Measurements from ENCODE around the gene PKNOX2.

DNA sequence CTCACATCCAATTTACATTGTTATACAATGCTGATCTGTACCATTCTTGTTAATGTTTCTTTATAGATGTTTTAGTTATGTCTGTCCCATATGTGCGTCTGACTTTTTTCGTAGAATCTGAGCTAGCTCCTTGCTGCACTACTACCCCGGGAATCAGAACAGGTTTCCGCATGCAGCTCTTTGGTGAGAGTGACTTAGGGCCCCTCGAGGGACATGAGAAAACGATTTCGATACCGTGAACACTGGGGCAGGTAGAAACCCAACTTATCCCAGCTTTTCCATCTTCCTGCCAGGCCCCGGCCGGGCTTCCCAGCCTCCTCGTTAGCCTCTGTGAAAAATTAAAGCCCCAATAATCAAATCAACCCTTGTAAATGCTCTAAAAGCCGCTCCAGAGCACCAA is 23.4 kb upstream of the PKNOX2 start:
- no peak for TF ChIP-seq POLR2A (IDR thresholded peaks at IDR 0.05; ENCODE audit: low read depth, low read length)
- TF ChIP-seq POLR2AphosphoS5 (IDR thresholded peaks at IDR 0.05; ENCODE audit: low read depth, low read length) = no peak

All from GM12892 (cell line).